Measurements from ENCODE around the gene FREM2. TPM values are rescaled to one million over a fixed set of nuclear protein-coding genes. Genes with fewer than 3 reads are reported as not detected.

Gene FREM2
- total and polyA plus RNA-seq, 2 experiments from 2014 or later = 2.4 to 29.8 TPM

- H3K36me3 ChIP-seq (ENCODE audit: insufficient read depth) = no peaks in the 10 kb centered on the region
- no peak overlapping the region for H3K27ac ChIP-seq (ENCODE audit: low read depth)
- peaks cover 12% of the 10 kb centered on the region; the same call in 2 of the 3 replicates for H3K9me3 Mint-ChIP-seq
- peak overlapping the region; percentile 57 for H3K4me3 ChIP-seq
- peaks cover 18% of the 10 kb centered on the region for H3K4me1 ChIP-seq (ENCODE audit: insufficient read depth)
- no peak overlapping the region for H3K27ac Mint-ChIP-seq
- no peaks in the 10 kb centered on the region for H3K9me2 ChIP-seq (ENCODE audit: insufficient read depth)
- H3K4me1 Mint-ChIP-seq = peaks cover 16% of the 10 kb centered on the region
- H3K79me2 ChIP-seq (replicated peaks; ENCODE audit: insufficient read depth) = no peaks in the 10 kb centered on the region
- TF ChIP-seq REST (IDR thresholded peaks at IDR 0.05; ENCODE audit: unreplicated experiment) = no peak
- no peak for TF ChIP-seq JUNB (IDR thresholded peaks at IDR 0.05; ENCODE audit: unreplicated experiment)
- no peak for TF ChIP-seq ZNF114 (CRISPR knock-in tag; IDR thresholded peaks at IDR 0.05)
- TF ChIP-seq CREB1 (CRISPR knock-in tag; IDR thresholded peaks at IDR 0.05; ENCODE audit: low read depth) = no peak
- TF ChIP-seq EZH2 (IDR thresholded peaks at IDR 0.05; ENCODE audit: low read depth, unreplicated experiment) = no peak
- TF ChIP-seq ZNF462 (CRISPR knock-in tag; IDR thresholded peaks at IDR 0.05) = no peak
- TF ChIP-seq ETS1 (IDR thresholded peaks at IDR 0.05) = no peak
- TF ChIP-seq STAT1 (IDR thresholded peaks at IDR 0.05; ENCODE audit: unreplicated experiment) = no peak
- H3K27me3 Mint-ChIP-seq (ENCODE audit: insufficient read depth, low read depth, poor library complexity) = peaks cover 11% of the 10 kb centered on the region
- peaks cover 28% of the 10 kb centered on the region for H3K36me3 Mint-ChIP-seq (ENCODE audit: low read depth)
- H3K27me3 ChIP-seq (ENCODE audit: insufficient read depth) = peaks cover 17% of the 10 kb centered on the region
- no peaks in the 10 kb centered on the region for H4K20me1 ChIP-seq (replicated peaks; ENCODE audit: insufficient read depth)
- no peaks in the 10 kb centered on the region for H3F3A ChIP-seq (replicated peaks; ENCODE audit: low read depth)
- ATAC-seq (no peak), DNase-seq (ENCODE audit: low spot score) (no peak)
- peak overlapping the region; percentile 85 for H3K4me3 Mint-ChIP-seq
- 0 out of 2 replicates have a peak overlapping the region, but pooled peaks have one; percentile 70 for H2AFZ ChIP-seq
- peak overlapping the region; percentile 75 for H3K4me2 ChIP-seq
These were observed 1.4 kb upstream of the FREM2 start for GRCh38 chr13:38685431-38685830.

Data from GM23338 (cell line).